Measurements from ENCODE around the gene MCCD1. TPM values are rescaled to one million over a fixed set of nuclear protein-coding genes. Genes with fewer than 3 reads are reported as not detected.

MCCD1 gene
- total and polyA plus RNA-seq, 2 of the 13 experiments (the other 11 are each of a cell fraction or from before 2014, with no cell fraction given) = 0.15 TPM; not detected in 1

GRCh38 chr6:31497531-31498476, 31.0 kb upstream of the MCCD1 start, which contains the start of gene MICB (continued):
- TF ChIP-seq ZBTB40 (IDR thresholded peaks at IDR 0.05) (no peak), ZBTB40 (CRISPR knock-in tag; IDR thresholded peaks at IDR 0.05) (0 out of 2 replicates have a peak, but pooled peaks have one; percentile 29), KLF11 (CRISPR knock-in tag; IDR thresholded peaks at IDR 0.05) (no peak), FOXC1 (CRISPR knock-in tag; IDR thresholded peaks at IDR 0.05; ENCODE audit: borderline replicate concordance) (no peak), ZNF552 (CRISPR knock-in tag; IDR thresholded peaks at IDR 0.05; ENCODE audit: borderline replicate concordance) (no peak), CEBPB (IDR thresholded peaks at IDR 0.05; ENCODE audit: borderline replicate concordance, low read depth, low read length) (no peak), PCBP2 (optimal IDR thresholded peaks at IDR 0.05; ENCODE audit: low read depth, low read length, poor library complexity, severe bottlenecking) (no peak), ZMAT3 (CRISPR knock-in tag; conservative IDR thresholded peaks at IDR 0.05) (peak; percentile 47; the same call in 1 of the 2 replicates), AHDC1 (CRISPR knock-in tag; IDR thresholded peaks at IDR 0.05; ENCODE audit: borderline replicate concordance) (no peak), ZNF446 (CRISPR knock-in tag; IDR thresholded peaks at IDR 0.05) (0 out of 2 replicates have a peak, but pooled peaks have one; percentile 38)

Data from HepG2 (cell line).